ENCODE measurements around the gene CLEC4M.

CLEC4M gene

DNA sequence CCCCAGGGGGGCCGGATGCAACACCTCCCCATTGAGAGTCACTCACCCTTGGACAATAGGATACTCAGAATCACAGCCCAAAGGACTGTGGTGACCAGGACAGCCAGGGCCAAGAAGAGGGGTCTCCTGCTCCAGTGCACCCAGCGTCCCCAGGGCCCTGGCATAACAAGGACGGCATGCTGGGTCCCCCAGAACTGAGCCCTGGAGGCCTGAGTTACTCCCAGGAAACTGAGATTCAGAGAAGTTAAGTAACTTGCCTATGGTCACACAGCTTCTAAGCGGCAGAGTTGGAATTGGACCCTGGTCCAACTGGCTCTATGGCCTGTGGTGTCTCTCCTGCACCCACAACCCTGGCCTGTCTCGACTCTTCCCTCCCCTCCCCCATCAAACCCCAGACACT lies 31.4 kb upstream of the CLEC4M start:
- Histone ChIP-seq H3K4me1 (ENCODE audit: insufficient read depth, low read length) (no peaks in the 10 kb centered on the region), H3K9ac (ENCODE audit: low read depth, low read length) (no peak overlapping the region), H3K4me3 (ENCODE audit: low read length) (no peak overlapping the region), H3K36me3 (ENCODE audit: insufficient read depth, low read depth, low read length) (no peaks in the 10 kb centered on the region), H3K9me3 (ENCODE audit: insufficient read depth, low read depth, low read length) (no peaks in the 10 kb centered on the region), H3K27me3 (ENCODE audit: insufficient read depth, low read length) (peaks cover 94% of the 10 kb centered on the region), H3K27ac (ENCODE audit: low read length) (no peak overlapping the region)

DNA sequence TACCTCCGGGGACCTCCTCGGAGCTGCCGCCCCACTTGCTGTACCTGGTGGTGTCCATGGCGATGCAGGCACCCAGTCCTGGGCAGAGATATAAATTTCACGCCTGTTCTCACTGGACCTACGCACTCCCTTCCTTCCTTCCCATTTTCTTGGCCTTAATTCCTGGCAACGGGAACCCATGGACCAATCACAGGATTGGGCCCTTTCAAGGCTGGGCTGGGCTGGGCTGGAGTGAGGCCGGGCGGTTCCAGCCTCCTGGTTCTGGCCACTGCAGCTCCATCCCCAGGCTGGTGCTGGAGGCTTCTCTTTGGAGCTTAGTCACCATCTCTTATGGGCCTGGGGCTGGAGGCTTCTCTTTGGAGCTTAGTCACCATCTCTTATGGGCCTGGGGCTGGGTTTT lies 31.0 kb upstream of the CLEC4M start, which contains the start of gene CLEC4G:
Gene CLEC4G, minus strand, starts transcription at position 66 of the 400 bp plus-strand sequence. Its CDS starts 8 bp downstream, at position 58.
- no peaks in the 10 kb centered on the region for H3K36me3 ChIP-seq (ENCODE audit: insufficient read depth, low read depth, low read length)
- H3K9ac ChIP-seq (ENCODE audit: low read depth, low read length): no peak within 1 kb of the TSS
- no peak within 1 kb of the TSS for H3K4me3 ChIP-seq (ENCODE audit: low read length)
- no peak within 1 kb of the TSS for H3K27ac ChIP-seq (ENCODE audit: low read length)
- H3K9me3 ChIP-seq (ENCODE audit: insufficient read depth, low read depth, low read length): no peaks in the 10 kb centered on the region
- no peaks in the 10 kb centered on the region for H3K4me1 ChIP-seq (ENCODE audit: insufficient read depth, low read length)
- peaks cover 94% of the 10 kb centered on the region for H3K27me3 ChIP-seq (ENCODE audit: insufficient read depth, low read length)

DNA sequence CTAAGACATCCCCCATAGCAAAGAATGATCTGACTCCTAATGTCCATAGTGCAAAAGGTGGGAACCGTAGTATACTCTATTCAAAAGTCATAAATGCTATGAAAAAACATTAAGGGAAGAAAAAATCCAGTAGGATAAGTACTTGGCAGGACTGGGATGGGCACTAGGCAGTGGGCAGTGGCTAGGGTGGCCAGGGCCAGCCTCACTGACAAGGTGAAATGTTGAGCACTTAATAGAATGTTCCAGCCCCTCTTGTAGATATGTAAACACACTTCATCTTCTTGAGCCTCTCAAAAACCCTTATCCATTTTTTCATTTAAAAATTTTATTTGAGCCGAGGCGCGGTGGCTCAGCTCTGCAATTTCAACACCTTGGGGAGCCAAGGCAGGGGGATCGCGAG lies 29.7 kb upstream of the CLEC4M start:
- Histone ChIP-seq H3K9me3 (ENCODE audit: insufficient read depth, low read depth, low read length) (no peaks in the 10 kb centered on the region), H3K27ac (ENCODE audit: low read length) (no peak overlapping the region), H3K4me1 (ENCODE audit: insufficient read depth, low read length) (no peaks in the 10 kb centered on the region), H3K27me3 (ENCODE audit: insufficient read depth, low read length) (peaks cover 84% of the 10 kb centered on the region), H3K9ac (ENCODE audit: low read depth, low read length) (no peak overlapping the region), H3K36me3 (ENCODE audit: insufficient read depth, low read depth, low read length) (no peaks in the 10 kb centered on the region), H3K4me3 (ENCODE audit: low read length) (no peak overlapping the region)

DNA sequence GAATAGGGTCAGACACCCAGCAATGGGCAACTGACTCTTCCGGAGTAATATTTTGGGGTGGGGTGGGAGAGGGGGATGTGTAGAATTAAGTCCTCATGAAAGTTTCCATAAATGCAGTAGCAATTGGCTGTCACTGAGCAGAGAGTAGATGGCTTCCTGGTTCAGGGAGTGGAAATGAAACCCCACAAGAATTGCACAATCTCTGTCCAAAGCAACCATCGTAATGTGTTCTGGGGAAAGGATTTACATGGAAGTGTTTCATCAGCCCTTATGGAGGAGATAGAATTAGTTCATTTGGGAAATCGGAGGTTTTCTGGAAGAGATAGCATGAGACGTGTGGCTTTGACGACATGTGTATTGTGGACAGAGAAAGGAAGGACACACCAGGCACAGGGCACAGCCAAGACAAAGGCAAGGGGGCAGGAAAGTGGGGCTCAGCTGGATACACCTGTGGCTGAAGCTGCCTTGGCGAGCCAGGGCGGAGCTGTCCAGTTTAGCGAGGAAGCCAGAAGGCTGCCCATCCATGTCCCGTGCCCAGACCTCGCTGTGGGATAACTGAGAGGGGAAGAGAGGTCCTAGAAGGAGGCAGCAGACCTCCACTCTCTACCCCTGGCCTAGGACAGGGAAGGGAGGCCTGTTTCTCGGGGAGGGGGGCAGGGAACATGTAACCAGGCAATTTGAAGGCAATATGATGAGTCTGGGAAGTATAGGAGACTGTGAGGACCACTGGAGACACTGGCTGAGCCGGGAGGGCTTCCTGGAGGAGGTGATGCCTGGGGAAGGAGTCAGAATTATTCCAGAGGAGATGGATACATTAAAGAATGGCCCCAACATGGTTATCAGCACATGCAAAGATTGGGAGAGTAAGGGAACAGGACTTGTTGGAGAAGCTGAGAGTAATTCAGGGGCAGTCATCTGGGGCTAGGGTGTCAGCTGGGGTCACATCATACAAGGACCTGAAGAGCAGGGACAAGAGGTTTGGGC lies 28.5 kb upstream of the CLEC4M start:
- Histone ChIP-seq H3K27me3 (ENCODE audit: insufficient read depth, low read length) (peaks cover 72% of the 10 kb centered on the region), H3K4me1 (ENCODE audit: insufficient read depth, low read length) (no peaks in the 10 kb centered on the region), H3K9ac (ENCODE audit: low read depth, low read length) (no peak overlapping the region), H3K27ac (ENCODE audit: low read length) (no peak overlapping the region), H3K4me3 (ENCODE audit: low read length) (no peak overlapping the region), H3K36me3 (ENCODE audit: insufficient read depth, low read depth, low read length) (no peaks in the 10 kb centered on the region), H3K9me3 (ENCODE audit: insufficient read depth, low read depth, low read length) (no peaks in the 10 kb centered on the region)

DNA sequence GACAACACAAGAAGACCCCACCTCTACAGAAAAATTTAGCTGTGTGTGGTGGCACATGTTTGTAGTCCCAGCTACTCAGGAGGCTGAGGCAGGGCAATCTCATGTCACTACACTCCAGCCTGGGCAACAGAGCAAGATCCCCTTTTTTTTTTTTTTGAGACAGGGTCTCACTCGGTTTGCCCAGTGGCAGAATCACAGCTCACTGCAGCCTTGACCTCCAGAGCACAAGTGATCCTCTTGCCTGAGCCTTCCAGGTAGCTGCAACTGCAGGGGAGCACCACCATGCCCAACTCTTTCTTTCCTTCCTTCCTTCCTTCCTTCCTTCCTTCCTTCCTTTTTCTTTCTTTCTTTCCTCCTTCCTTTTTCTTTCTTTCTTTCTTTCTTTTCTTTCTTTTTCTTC lies 26.9 kb upstream of the CLEC4M start:
- H3K36me3 ChIP-seq (ENCODE audit: insufficient read depth, low read depth, low read length): no peaks in the 10 kb centered on the region
- H3K9ac ChIP-seq (ENCODE audit: low read depth, low read length): no peak overlapping the region
- H3K27me3 ChIP-seq (ENCODE audit: insufficient read depth, low read length): peaks cover 56% of the 10 kb centered on the region
- H3K4me3 ChIP-seq (ENCODE audit: low read length): no peak overlapping the region
- H3K9me3 ChIP-seq (ENCODE audit: insufficient read depth, low read depth, low read length): no peaks in the 10 kb centered on the region
- H3K4me1 ChIP-seq (ENCODE audit: insufficient read depth, low read length): no peaks in the 10 kb centered on the region
- no peak overlapping the region for H3K27ac ChIP-seq (ENCODE audit: low read length)

DNA sequence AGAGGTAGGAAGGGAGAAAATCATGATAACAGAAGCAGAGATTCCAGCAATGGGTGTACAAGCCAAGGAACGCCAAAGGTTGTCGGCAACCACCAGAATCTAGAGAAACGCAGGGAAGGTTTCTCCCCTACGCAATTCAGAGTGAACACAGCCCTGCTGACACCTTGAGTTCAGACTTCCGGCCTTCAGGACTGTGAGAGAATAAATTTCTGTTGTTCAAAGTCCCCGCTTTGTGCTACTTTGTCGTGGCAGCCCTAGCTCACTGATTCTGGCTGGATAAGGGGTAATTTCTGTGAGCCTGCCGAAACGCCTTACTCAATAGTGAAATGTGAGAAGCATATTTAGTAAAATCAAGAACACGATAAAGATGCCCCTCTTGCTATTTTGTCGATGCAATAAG lies 25.8 kb upstream of the CLEC4M start:
- Histone ChIP-seq H3K4me3 (ENCODE audit: low read length) (no peak overlapping the region), H3K27me3 (ENCODE audit: insufficient read depth, low read length) (peaks cover 45% of the 10 kb centered on the region), H3K36me3 (ENCODE audit: insufficient read depth, low read depth, low read length) (no peaks in the 10 kb centered on the region), H3K9ac (ENCODE audit: low read depth, low read length) (no peak overlapping the region), H3K9me3 (ENCODE audit: insufficient read depth, low read depth, low read length) (no peaks in the 10 kb centered on the region), H3K4me1 (ENCODE audit: insufficient read depth, low read length) (no peaks in the 10 kb centered on the region), H3K27ac (ENCODE audit: low read length) (no peak overlapping the region)

DNA sequence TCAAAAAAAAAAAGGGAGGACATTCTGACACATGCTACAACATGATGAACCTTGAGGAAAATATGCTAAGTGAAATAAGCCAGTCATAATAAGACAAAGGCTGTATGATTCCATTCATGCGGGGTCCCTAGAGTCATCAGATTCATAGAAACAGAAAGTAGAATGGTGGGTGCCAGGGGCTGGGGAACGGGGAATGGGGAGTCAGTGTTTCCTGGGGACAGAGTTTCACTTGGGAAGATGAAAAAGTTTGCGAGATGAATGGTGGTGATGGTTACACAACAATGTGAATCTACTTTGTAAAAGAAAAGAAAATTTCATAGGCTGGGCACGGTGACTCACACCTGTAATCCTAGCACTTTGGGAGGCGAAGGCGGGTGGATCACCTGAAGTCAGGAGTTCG lies 25.0 kb upstream of the CLEC4M start:
- Histone ChIP-seq H3K4me1 (ENCODE audit: insufficient read depth, low read length) (no peaks in the 10 kb centered on the region), H3K27me3 (ENCODE audit: insufficient read depth, low read length) (peaks cover 38% of the 10 kb centered on the region), H3K36me3 (ENCODE audit: insufficient read depth, low read depth, low read length) (no peaks in the 10 kb centered on the region), H3K27ac (ENCODE audit: low read length) (no peak overlapping the region), H3K9me3 (ENCODE audit: insufficient read depth, low read depth, low read length) (no peaks in the 10 kb centered on the region), H3K4me3 (ENCODE audit: low read length) (no peak overlapping the region), H3K9ac (ENCODE audit: low read depth, low read length) (no peak overlapping the region)

DNA sequence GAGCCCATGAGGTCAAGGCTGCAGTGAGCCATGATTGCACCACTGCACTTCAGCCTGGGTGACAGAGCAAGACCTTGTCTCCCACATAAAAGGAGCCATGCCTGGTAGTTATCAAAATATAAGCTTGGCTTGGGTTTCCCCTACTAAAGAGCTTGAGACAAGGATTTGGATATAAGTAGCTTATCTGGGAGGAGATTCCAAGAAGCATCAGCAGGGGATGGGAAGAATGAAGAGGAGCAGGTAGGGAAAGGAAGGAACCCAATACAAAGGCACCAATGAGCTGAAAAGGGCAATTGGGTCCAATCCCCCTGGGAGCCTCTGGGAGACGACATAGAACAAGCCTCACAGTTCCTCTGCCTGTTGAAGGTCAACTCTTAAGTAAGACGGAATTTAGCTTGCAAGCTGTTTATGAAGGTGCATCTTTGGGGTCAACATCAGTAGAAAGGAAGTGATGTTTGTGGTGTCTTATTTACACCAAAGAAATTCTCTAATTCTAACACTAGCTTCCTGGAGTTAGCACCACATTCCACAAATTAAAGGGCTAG lies 23.8 kb upstream of the CLEC4M start:
- Histone ChIP-seq H3K27me3 (ENCODE audit: insufficient read depth, low read length) (peaks cover 33% of the 10 kb centered on the region), H3K9ac (ENCODE audit: low read depth, low read length) (no peak overlapping the region), H3K4me1 (ENCODE audit: insufficient read depth, low read length) (no peaks in the 10 kb centered on the region), H3K27ac (ENCODE audit: low read length) (no peak overlapping the region), H3K4me3 (ENCODE audit: low read length) (no peak overlapping the region), H3K36me3 (ENCODE audit: insufficient read depth, low read depth, low read length) (no peaks in the 10 kb centered on the region), H3K9me3 (ENCODE audit: insufficient read depth, low read depth, low read length) (no peaks in the 10 kb centered on the region)

DNA sequence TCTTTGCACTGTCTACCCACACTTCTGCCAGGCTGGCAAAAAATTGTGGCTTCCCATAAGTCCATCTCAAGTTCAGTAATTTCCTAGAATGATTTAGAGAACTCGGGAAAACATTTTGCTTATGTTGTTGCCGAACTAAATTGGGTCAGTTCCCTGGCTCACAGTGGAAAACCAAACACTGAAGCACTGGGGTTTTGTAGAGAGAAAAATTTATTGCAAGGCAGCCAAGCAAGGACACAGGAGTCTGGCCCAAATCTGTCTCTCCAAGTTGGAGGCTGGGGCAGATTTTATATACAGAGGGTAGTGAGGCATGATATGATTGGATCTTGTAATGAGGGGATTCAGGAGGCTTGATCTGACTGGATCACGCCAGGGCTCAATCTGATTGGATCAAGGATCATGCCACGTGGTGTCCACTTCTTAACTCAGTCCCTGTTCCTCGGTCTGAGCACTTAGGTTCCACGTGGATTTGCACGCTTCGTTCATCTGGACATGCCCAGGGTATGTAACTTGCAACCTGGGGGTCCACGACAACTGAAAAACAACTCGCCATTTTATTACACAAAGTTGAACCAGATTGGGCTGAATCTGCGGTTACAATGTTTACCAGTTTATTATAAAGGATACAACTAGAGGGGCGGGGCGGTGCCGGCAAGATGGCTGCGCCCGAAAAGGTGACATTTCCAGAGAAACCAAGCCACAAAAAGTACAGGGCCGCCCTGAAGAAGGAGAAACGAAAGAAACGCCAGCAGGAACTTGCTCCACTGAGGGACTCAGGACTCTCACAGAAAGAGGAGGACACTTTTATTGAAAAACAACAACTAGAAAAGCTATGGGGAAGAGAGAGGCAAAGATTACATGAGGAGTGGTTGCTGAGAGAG lies 23.0 kb upstream of the CLEC4M start:
- Histone ChIP-seq H3K27me3 (ENCODE audit: insufficient read depth, low read length) (peaks cover 29% of the 10 kb centered on the region), H3K27ac (ENCODE audit: low read length) (no peak overlapping the region), H3K4me1 (ENCODE audit: insufficient read depth, low read length) (no peaks in the 10 kb centered on the region), H3K9ac (ENCODE audit: low read depth, low read length) (no peak overlapping the region), H3K4me3 (ENCODE audit: low read length) (no peak overlapping the region), H3K9me3 (ENCODE audit: insufficient read depth, low read depth, low read length) (no peaks in the 10 kb centered on the region), H3K36me3 (ENCODE audit: insufficient read depth, low read depth, low read length) (no peaks in the 10 kb centered on the region)

DNA sequence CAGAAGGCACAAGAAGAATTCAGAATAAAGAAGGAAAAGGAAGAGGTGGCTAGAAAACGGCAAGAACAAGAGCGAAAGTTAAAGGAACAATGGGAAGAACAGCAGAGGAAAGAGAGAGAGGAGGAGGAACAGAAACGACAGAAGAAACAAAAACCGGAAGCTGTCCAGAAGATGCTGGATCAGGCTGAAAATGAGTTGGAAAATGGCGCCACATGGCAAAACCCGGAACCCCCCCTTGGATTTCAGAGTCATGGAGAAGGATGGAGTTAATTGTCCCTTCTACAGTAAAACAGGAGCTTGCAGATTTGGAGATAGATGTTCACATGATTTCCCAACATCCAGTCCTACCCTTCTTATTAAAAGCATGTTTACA lies 22.4 kb upstream of the CLEC4M start:
- peaks cover 22% of the 10 kb centered on the region for H3K27me3 ChIP-seq (ENCODE audit: insufficient read depth, low read length)
- H3K9ac ChIP-seq (ENCODE audit: low read depth, low read length): no peak overlapping the region
- no peaks in the 10 kb centered on the region for H3K4me1 ChIP-seq (ENCODE audit: insufficient read depth, low read length)
- H3K9me3 ChIP-seq (ENCODE audit: insufficient read depth, low read depth, low read length): no peaks in the 10 kb centered on the region
- no peak overlapping the region for H3K27ac ChIP-seq (ENCODE audit: low read length)
- no peaks in the 10 kb centered on the region for H3K36me3 ChIP-seq (ENCODE audit: insufficient read depth, low read depth, low read length)
- no peak overlapping the region for H3K4me3 ChIP-seq (ENCODE audit: low read length)

DNA sequence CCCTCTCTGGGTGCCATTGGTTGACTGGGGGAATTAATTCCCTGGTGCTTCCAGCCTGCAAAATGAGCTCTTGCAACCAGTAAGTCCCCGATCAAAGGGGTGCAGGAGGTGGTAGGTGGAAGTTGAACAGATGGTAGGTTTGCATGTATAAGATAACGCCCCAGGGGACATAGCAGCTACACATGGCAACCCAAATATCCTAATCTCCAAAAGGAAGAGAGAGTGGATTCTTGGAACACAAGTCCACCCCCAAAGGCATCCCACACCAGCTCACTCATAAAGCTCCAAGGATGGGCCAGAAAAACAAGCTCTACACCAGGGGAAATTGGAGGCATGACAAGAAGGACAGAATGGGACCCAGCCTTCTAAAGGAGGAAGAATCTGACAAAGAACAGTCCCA lies 20.5 kb upstream of the CLEC4M start:
- H3K4me1 ChIP-seq (ENCODE audit: insufficient read depth, low read length): peaks cover 2% of the 10 kb centered on the region; the same call in 1 of the 2 replicates
- H3K27me3 ChIP-seq (ENCODE audit: insufficient read depth, low read length): peaks cover 10% of the 10 kb centered on the region
- no peaks in the 10 kb centered on the region for H3K36me3 ChIP-seq (ENCODE audit: insufficient read depth, low read depth, low read length)
- H3K4me3 ChIP-seq (ENCODE audit: low read length): no peak overlapping the region
- H3K27ac ChIP-seq (ENCODE audit: low read length): no peak overlapping the region
- no peaks in the 10 kb centered on the region for H3K9me3 ChIP-seq (ENCODE audit: insufficient read depth, low read depth, low read length)
- H3K9ac ChIP-seq (ENCODE audit: low read depth, low read length): no peak overlapping the region
